GM08714 (cell line): Measurements from ENCODE around the gene CPNE4.

Experiments
- H3K4me3 ChIP-seq: fragments of 200-500 bp; sonication (Bioruptor generic); 2 replicates; pipeline ENCODE4 v1.5.1; 2014; ENCODE audit warnings: mild to moderate bottlenecking, low read length, inconsistent platforms
- ZNF274 ChIP-seq: IDR thresholded peaks from 2 replicates; pipeline ENCODE4 v1.6.1; 2012; ENCODE audit warnings: mild to moderate bottlenecking, low read depth, low read length

CPNE4 gene

DNA sequence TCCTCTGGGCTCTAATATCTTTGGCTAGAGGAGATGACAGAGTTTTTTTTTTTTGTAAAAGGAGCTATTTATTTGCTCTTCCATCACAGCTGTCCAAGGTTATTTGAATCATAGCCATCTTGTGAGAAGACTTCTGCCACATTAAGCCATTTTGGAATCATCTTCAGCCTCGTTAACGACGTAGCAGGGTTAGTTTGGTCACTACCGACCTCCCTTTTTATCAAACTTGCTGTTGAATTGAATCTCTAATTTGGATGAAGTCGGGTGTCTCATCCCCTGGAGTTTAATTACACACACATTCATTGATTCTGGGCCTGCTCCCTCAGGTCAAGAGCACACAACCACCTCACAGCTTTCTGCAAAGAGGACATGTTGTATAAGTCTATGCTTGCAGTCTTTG, 238.7 kb downstream of the CPNE4 start:
- no peak overlapping the region for H3K4me3 ChIP-seq

GRCh38 chr3:131795390-131796090, 239.3 kb downstream of the CPNE4 start:
- TF ChIP-seq ZNF274, result no peak
- H3K4me3 ChIP-seq, result no peak overlapping the region

More for the DNA sequence above, 238.7 kb downstream of the CPNE4 start:
- no peak for TF ChIP-seq ZNF274

GRCh38 chr3:131794766-131795388, 239.9 kb downstream of the CPNE4 start:
- H3K4me3 ChIP-seq, result no peak overlapping the region
- TF ChIP-seq ZNF274, result no peak

DNA sequence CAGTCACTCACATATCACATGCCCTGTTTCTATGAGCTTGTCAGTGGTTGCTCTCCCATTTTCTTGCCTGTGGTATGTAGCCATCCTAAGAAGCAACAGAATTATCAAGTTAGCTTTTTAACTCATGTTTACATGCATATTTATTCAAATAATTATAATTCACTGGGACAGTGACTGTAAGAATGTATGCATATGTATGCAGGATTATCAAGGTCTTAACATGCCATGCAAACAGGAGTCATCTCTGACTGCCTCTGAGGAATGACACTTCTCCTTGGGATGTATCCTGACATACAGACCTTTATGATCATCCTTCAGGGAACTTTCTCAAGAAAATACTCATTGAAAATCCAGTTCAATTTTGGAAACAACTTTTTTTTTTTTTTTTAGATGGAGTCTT, 240.9 kb downstream of the CPNE4 start:
- no peak for TF ChIP-seq ZNF274
- H3K4me3 ChIP-seq, result no peak overlapping the region

GRCh38 chr3:131789188-131789587, 245.6 kb downstream of the CPNE4 start:
- TF ChIP-seq ZNF274, result no peak

GRCh38 chr3:131786386-131786785, 248.4 kb downstream of the CPNE4 start:
- no peak for TF ChIP-seq ZNF274
- no peak overlapping the region for H3K4me3 ChIP-seq

More at GRCh38 chr3:131789188-131789587, 245.6 kb downstream of the CPNE4 start:
- no peak overlapping the region for H3K4me3 ChIP-seq

GRCh38 chr3:131782751-131783150, 252.1 kb downstream of the CPNE4 start:
- H3K4me3 ChIP-seq, result no peak overlapping the region
- no peak for TF ChIP-seq ZNF274

GRCh38 chr3:131778526-131778925, 256.3 kb downstream of the CPNE4 start:
- no peak for TF ChIP-seq ZNF274
- no peak overlapping the region for H3K4me3 ChIP-seq

GRCh38 chr3:131775650-131776049, 259.2 kb downstream of the CPNE4 start:
- TF ChIP-seq ZNF274, result no peak
- H3K4me3 ChIP-seq, result no peak overlapping the region

- no peak overlapping the region for H3K4me3 ChIP-seq
- TF ChIP-seq ZNF274, result no peak
Measured at GRCh38 chr3:131772269-131773026, 262.4 kb downstream of the CPNE4 start.

GRCh38 chr3:131762981-131763564, 271.7 kb downstream of the CPNE4 start:
- H3K4me3 ChIP-seq, result no peak overlapping the region
- no peak for TF ChIP-seq ZNF274

DNA sequence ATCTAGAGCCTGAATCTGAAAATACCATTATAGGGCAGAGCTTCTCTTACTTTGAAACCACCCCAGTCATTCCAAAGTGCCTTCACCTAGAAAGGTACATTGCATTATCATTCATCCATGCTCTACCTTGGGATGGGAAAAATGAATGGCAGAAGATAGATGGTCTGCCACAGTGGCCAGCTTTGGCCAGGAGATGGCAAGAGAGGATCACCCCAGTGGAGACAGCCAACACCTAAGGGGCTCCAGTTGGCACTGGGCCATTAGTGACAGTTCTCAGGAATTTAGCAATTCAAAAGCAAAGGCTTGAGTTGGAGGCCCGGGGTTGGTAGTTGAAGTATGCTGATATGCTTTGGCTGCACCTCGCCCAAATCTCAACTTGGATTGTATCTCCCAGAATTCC, 278.4 kb downstream of the CPNE4 start:
- no peak overlapping the region for H3K4me3 ChIP-seq
- TF ChIP-seq ZNF274, result no peak

GRCh38 chr3:131755380-131755779, 279.4 kb downstream of the CPNE4 start:
- TF ChIP-seq ZNF274, result no peak
- H3K4me3 ChIP-seq, result no peak overlapping the region

DNA sequence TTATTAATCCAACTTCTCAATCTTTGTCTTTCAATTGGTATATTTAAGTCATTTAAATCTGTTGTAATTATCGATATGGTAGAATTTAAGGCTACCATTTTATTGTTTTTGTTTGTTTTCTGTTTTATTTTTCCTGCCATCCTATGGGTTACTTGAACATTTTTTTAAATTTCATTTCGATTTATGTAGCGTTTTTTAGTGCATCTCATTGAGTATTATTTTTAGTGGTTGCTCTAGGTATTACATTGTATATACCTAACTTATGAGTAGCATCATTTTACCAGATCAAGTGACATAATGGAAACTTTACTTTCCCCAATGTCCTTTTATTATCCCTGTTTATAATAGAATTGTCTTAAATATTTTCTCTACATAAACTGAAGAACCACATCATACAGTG, 284.6 kb downstream of the CPNE4 start:
- no peak for TF ChIP-seq ZNF274
- H3K4me3 ChIP-seq, result no peak overlapping the region
